ENCODE results near the gene TAAR9.
"Not testable (repeated sequence)": the region's sequence is repeated elsewhere in the genome, so short reads cannot be mapped to it uniquely, and the experiment has no call there.

TAAR9 gene

GRCh38 chr6:132513831-132514545, 24.1 kb upstream of the TAAR9 start:
- no peak for FAIRE-seq
- DNase-seq (ENCODE audit: insufficient read length, low spot score): no peak

- FAIRE-seq (no peak), DNase-seq (ENCODE audit: insufficient read length, low spot score) (no peak)
These were observed 22.7 kb upstream of the TAAR9 start for GRCh38 chr6:132515386-132515785.

GRCh38 chr6:132520953-132521352, 17.1 kb upstream of the TAAR9 start:
- DNase-seq (ENCODE audit: insufficient read length, low spot score): no peak
- no peak for FAIRE-seq

- DNase-seq (ENCODE audit: insufficient read length, low spot score) (no peak), FAIRE-seq (no peak)
These were observed 13.4 kb upstream of the TAAR9 start for GRCh38 chr6:132524646-132525045.

GRCh38 chr6:132525866-132526265, 12.2 kb upstream of the TAAR9 start:
- DNase-seq (ENCODE audit: insufficient read length, low spot score): no peak
- no peak for FAIRE-seq

- FAIRE-seq: no peak
- no peak for DNase-seq (ENCODE audit: insufficient read length, low spot score)
These were observed 11.6 kb upstream of the TAAR9 start for GRCh38 chr6:132526461-132526860.

GRCh38 chr6:132527791-132528190, 10.3 kb upstream of the TAAR9 start:
- no peak for FAIRE-seq

GRCh38 chr6:132530293-132530974, 7.6 kb upstream of the TAAR9 start:
- DNase-seq (ENCODE audit: insufficient read length, low spot score) (peak; percentile 31), FAIRE-seq (no peak)

More at GRCh38 chr6:132527791-132528190, 10.3 kb upstream of the TAAR9 start:
- peak; percentile 11 for DNase-seq (ENCODE audit: insufficient read length, low spot score)

- not testable (repeated sequence) for FAIRE-seq; DNase-seq (ENCODE audit: insufficient read length, low spot score)
These were observed 3.5 kb upstream of the TAAR9 start for GRCh38 chr6:132534546-132534945.

GRCh38 chr6:132537145-132537544, 932 bp upstream of the TAAR9 start:
- DNase-seq (ENCODE audit: insufficient read length, low spot score) (no peak), FAIRE-seq (no peak)

GRCh38 chr6:132544826-132545225, 6.7 kb downstream of the TAAR9 start:
- DNase-seq (ENCODE audit: insufficient read length, low spot score) (no peak), FAIRE-seq (no peak)

GRCh38 chr6:132548746-132549463, 10.8 kb downstream of the TAAR9 start:
- FAIRE-seq: no peak
- DNase-seq (ENCODE audit: insufficient read length, low spot score): no peak

- no peak for FAIRE-seq
These were observed 13.1 kb downstream of the TAAR9 start for GRCh38 chr6:132551214-132551613.

GRCh38 chr6:132552372-132552771, 14.3 kb downstream of the TAAR9 start, which contains the start of gene TAAR8:
Gene TAAR8 (plus strand): TSS chr6:132552672. CDS start chr6:132552693, 21 bp downstream.
- FAIRE-seq (no peak), DNase-seq (ENCODE audit: insufficient read length, low spot score) (no peak)

More at GRCh38 chr6:132551214-132551613, 13.1 kb downstream of the TAAR9 start:
- DNase-seq (ENCODE audit: insufficient read length, low spot score): no peak

- not testable (repeated sequence) for FAIRE-seq; DNase-seq (ENCODE audit: insufficient read length, low spot score)
These were observed 22.0 kb downstream of the TAAR9 start for GRCh38 chr6:132560087-132560486.

- no peak for DNase-seq (ENCODE audit: insufficient read length, low spot score)
- no peak for FAIRE-seq
These were observed 28.3 kb downstream of the TAAR9 start for GRCh38 chr6:132566404-132566803.

- DNase-seq (ENCODE audit: insufficient read length, low spot score): no peak
- no peak for FAIRE-seq
These were observed 29.5 kb downstream of the TAAR9 start for GRCh38 chr6:132567566-132567965.

GRCh38 chr6:132568611-132569010, 30.5 kb downstream of the TAAR9 start:
- DNase-seq (ENCODE audit: insufficient read length, low spot score): no peak
- FAIRE-seq: no peak

GRCh38 chr6:132569170-132569569, 31.1 kb downstream of the TAAR9 start:
- no peak for FAIRE-seq

GRCh38 chr6:132570221-132570777, 32.2 kb downstream of the TAAR9 start, which contains the start of gene TAAR6:
Gene TAAR6 (plus strand): TSS chr6:132570322. CDS start chr6:132570322, 0 bp downstream.
- no peak for DNase-seq (ENCODE audit: insufficient read length, low spot score)
- no peak for FAIRE-seq

More at GRCh38 chr6:132569170-132569569, 31.1 kb downstream of the TAAR9 start:
- no peak for DNase-seq (ENCODE audit: insufficient read length, low spot score)

GRCh38 chr6:132571774-132572173, 33.7 kb downstream of the TAAR9 start:
- no peak for DNase-seq (ENCODE audit: insufficient read length, low spot score)
- FAIRE-seq: no peak

Data from HTR-8/SVneo (cell line).